Measurements from ENCODE around the gene SMIM41.
A peak's percentile ranks its signal among the peaks of the same experiment; 100 is the strongest.

Gene SMIM41

DNA sequence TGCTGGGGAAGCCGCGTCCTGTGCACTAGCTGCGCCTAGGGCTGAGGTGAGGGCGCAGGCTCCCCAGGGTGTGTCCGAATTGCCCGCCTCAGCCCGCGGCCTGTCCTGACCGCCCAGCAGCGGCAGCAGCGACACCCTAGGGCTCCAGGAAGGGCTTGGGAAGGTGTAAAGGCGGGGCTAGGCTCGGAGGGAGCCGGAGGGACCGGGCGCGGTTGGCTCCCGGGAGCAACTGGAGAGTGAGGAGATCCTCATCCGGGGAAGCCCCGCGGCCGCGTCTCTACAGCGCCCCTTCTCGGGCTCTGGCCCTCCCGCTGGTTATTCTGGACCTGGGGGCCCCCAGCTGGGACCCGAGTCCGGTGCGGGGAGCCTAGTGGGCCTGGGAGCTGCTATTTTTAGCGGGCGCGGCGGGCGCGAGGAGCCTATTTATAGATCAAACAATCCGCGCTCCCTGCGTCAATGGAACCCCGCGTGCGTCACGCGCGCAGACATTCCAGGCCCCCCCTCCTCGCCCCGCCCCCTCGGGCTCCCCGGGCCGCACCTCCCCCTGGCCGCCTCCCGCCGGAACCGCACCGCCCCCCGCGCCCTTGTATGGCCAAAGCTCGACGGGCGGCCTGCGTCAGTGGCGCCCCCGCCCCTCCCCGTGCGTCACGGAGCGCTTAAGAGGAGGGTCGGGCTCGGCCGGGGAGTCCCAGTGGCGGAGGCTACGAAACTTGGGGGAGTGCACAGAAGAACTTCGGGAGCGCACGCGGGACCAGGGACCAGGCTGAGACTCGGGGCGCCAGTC, 28.6 kb upstream of the SMIM41 start, which contains the start of gene NR4A1:
NR4A1 (plus strand) TSS at position 685 of the 784 bp plus-strand sequence. CDS start 2,887 bp downstream, outside the sequence.
- DNase-seq (ENCODE audit: low spot score), result peak; percentile 86

DNA sequence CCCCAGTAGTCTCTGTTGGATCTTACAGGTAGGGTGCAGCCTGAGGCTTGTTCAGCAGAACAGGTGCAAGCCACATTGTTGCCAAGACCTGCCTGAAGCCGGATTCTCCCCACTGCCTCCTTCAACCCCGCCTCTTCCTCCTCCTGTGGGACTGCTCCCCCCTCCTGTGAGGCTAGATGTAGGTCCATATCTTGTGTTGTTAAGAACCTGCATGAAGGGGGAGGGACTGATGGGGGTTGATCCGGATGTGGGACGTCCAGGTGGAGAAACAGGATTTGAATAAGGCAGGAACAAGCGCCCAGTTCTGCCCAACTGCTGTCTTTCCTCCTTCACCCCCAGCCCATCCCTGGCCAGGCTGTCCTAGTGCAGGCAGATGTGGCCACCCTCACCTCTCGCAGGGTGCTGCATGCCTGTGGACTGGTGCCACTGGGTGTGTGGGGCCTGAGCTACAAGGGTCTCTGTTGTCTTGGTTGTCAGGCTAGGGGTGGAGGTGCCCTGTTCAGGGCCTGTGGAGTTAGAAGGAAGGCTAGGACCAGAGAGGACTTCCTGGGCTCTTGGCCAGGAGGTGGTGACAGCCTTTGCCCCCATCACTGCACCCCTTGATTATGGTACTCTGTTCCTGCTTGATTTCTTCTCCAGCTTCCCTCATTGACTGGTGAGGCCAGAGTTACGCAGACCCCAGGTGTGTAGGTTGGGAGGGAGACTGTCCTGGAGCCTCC, 26.9 kb upstream of the SMIM41 start:
- DNase-seq (ENCODE audit: low spot score), result peak; percentile 39

DNA sequence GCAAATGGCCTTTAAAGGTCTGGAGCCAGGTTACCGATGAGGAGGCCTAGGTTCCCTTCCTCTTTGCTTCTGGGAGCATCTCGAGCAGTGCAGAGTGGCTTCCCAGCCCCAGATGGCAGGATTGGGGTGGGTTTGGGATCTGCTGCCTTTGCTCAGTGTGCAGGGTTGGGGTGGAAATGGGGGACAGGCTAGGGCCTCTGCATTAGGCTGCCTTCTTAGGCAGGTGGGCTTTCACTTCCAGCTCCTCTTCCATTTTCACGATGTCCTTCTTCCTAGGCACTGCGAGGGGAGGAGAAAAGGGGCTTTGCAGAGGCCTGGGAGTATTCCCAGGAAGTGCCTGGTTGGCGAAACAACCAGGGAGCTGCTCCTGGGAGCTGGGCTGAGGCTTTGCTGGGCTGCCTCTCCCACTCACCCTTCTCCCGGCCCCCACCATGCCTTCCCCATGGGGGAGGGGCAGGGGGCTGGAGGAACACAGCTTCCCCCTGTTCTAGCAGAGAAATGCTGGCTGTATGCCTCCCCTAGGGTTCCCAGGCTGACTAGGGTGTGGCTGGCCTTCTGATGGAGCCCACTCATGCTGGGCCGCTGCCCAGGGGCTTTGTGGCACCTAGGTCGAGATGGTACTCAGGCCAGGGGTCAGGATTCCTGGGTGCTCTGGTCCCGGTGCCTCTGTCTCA, 25.8 kb upstream of the SMIM41 start:
- DNase-seq (ENCODE audit: low spot score), result no peak

DNA sequence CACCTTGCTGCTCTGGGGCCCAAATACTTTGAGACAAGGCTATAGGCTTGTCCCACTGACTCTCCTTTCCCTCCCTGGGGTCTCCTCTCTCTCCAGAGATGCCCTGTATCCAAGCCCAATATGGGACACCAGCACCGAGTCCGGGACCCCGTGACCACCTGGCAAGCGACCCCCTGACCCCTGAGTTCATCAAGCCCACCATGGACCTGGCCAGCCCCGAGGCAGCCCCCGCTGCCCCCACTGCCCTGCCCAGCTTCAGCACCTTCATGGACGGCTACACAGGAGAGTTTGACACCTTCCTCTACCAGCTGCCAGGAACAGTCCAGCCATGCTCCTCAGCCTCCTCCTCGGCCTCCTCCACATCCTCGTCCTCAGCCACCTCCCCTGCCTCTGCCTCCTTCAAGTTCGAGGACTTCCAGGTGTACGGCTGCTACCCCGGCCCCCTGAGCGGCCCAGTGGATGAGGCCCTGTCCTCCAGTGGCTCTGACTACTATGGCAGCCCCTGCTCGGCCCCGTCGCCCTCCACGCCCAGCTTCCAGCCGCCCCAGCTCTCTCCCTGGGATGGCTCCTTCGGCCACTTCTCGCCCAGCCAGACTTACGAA, 25.2 kb upstream of the SMIM41 start:
- no peak for DNase-seq (ENCODE audit: low spot score)

DNA sequence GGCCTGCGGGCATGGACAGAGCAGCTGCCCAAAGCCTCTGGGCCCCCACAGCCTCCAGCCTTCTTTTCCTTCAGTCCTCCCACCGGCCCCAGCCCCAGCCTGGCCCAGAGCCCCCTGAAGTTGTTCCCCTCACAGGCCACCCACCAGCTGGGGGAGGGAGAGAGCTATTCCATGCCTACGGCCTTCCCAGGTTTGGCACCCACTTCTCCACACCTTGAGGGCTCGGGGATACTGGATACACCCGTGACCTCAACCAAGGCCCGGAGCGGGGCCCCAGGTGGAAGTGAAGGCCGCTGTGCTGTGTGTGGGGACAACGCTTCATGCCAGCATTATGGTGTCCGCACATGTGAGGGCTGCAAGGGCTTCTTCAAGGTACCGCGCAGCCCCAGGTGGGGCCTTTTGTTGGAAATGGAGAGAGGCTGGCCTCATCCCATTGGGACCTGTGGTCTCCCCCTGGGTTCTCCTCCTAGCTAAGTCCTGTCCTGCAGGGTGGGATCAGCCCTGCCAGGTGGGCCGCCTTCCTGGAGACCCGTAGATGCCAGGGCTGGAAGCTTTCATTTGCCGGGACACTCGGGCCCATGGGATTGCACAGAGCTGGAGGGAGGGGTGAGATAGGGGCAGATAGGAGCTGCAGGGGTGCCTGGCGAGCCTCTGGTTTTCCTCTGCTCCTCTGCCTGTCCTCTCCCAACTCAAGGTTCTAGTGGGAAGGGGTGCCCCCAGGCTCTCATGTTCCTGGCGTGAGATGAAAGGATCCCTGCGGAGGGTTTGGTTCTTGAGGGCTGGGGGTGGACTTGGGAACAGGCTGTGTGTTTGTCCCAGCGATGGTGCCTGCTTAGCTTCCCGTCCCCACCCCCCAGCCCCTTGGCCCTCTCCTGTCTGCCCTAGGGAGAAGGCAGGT, 24.4 kb upstream of the SMIM41 start:
- DNase-seq (ENCODE audit: low spot score), result no peak

DNA sequence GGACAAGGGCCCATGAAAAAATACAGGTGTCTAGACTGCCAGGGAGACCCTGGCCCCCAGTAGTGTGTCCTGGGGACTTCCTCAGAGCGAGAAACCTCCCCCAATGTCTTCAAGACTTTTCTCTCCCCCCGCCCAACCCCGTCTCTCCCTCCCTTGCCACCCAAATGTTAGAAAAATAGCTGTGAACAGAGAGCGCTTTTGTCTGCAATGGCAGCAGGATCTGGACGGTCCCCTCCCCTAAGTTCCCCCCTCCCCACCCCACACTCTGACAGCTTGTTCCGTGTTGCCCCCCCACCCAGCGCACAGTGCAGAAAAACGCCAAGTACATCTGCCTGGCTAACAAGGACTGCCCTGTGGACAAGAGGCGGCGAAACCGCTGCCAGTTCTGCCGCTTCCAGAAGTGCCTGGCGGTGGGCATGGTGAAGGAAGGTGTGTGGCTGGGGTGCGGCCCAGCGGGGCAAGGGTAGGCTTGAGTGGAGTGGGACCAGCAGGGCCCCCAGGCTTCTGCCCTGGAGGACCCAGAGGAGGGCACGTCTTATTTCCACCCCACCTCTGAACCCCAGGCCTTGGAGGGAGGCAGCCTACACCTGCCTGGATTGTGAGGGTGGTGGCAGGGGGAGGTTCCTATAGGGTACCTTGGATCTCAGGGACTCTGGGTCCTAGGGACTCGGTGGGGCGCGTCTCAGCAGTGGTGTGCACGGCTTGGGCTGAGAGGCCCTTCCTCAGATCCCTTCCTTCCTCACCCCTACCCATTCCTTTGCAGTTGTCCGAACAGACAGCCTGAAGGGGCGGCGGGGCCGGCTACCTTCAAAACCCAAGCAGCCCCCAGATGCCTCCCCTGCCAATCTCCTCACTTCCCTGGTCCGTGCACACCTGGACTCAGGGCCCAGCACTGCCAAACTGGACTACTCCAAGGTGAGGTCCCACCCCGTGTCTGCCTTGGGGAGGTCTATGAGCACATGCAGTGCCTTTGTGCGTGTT, 23.5 kb upstream of the SMIM41 start:
- DNase-seq (ENCODE audit: low spot score), result no peak

DNA sequence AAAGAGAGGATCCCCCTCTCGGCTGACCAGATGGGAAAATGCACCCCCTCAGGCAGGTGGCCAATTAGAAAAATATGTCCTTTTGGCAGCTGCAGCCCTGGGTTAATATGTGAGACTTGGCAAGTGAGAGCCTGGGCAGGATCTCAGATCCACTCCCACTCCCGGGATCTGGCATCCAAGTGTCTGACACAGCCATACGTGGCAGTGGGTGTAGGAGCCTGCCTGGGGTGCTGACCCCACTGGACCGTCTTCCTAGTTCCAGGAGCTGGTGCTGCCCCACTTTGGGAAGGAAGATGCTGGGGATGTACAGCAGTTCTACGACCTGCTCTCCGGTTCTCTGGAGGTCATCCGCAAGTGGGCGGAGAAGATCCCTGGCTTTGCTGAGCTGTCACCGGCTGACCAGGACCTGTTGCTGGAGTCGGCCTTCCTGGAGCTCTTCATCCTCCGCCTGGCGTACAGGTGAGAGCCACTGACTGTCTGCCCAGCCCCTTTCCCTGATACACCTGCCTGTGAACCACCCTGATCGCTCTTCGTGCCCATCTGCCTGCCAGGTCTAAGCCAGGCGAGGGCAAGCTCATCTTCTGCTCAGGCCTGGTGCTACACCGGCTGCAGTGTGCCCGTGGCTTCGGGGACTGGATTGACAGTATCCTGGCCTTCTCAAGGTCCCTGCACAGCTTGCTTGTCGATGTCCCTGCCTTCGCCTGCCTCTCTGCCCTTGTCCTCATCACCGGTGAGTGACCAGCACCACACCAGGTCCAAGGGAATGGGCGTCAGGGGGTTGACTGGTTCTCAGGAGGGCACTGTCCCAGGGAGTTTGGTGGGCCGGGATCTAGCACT, 22.5 kb upstream of the SMIM41 start:
- DNase-seq (ENCODE audit: low spot score), result no peak

DNA sequence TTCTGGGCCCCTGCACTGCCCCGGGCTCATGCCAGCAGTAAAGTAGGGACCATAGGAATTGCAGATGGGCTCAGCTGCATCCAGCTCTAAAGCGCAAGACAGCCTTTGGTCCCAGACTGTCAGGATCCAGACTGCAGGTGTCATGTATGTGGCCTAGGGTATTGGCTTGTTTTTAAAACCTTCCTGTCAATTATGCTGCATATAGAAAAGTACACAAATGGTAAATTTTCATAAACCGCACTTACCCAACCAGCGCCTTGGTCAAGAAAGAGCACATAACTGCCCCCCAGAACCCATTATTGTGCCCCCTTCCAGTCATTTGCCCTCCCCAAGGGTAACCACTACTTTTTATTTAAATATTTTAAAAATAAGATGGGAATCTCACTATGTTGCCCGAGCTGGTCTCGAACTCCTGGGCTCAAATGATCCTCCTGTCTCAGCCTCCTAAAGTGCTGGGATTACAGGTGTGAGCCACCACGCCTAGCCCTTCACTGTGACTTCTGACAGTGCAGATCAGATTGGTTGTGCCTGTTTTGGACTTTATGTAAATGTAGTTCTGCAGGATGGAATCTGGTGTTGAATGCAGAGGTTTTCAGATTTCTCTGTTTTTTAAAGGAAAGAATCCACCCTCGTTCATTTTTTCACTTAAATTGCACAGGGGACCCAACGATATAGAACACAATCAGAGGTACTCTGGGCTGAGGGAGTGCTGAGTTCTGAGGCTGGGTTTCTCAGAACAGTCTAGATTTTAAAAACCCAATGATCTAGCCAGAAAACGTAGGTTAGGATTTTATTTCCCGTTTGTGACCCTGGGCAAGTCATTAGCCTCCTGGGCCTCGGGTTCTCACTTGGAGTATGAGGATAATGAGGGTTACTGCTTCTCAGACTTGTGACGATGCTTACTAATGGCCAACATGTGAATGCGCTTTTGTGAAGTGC, 21.6 kb upstream of the SMIM41 start:
- no peak for DNase-seq (ENCODE audit: low spot score)

DNA sequence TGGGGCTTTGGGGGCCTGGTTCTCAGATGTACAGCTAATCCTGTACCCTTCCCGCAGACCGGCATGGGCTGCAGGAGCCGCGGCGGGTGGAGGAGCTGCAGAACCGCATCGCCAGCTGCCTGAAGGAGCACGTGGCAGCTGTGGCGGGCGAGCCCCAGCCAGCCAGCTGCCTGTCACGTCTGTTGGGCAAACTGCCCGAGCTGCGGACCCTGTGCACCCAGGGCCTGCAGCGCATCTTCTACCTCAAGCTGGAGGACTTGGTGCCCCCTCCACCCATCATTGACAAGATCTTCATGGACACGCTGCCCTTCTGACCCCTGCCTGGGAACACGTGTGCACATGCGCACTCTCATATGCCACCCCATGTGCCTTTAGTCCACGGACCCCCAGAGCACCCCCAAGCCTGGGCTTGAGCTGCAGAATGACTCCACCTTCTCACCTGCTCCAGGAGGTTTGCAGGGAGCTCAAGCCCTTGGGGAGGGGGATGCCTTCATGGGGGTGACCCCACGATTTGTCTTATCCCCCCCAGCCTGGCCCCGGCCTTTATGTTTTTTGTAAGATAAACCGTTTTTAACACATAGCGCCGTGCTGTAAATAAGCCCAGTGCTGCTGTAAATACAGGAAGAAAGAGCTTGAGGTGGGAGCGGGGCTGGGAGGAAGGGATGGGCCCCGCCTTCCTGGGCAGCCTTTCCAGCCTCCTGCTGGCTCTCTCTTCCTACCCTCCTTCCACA, 20.7 kb upstream of the SMIM41 start:
- no peak for DNase-seq (ENCODE audit: low spot score)

DNA sequence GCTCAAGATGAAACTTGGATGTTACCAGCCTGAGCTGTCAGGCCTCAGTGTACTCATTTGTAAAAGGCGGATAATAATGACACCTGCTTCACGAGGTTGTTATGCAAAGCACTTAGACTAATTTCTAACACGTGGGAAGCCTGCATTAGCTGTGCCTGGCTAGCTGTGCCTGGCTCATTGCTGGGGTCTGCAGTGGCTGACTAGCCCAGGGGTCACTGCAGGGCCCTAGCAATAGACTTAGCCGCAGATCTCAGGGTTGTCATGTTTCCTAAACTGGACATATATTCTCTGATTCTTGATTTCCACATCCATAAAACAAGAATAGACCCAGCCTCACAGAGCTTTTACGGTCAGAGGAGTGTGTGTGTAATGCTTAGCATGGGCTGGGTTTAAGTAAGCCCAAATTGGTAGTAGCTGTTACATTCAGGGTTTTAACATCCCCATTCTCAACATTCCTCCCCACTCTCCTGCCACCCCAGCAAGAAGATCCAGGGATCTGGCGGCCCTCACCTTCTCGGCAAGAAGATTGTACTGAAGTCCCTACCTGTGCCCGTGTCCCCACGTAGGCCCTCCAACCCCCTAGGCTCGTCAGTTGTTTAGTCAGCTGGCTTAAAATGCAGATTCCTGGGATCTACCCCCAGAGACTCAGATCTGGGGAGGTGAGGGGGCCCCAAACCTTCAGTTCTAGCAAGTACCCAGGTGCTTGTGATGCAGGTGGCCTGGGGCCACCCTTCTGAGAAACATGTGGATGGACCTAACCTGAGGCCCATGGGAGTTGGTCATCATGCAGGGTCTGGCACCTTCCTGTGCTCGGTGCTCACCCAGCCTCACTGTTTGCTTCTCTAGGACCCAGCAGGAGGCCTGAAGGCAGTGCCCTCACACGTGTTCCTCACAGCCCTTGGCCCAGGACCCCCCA, 19.7 kb upstream of the SMIM41 start:
- no peak for DNase-seq (ENCODE audit: low spot score)

DNA sequence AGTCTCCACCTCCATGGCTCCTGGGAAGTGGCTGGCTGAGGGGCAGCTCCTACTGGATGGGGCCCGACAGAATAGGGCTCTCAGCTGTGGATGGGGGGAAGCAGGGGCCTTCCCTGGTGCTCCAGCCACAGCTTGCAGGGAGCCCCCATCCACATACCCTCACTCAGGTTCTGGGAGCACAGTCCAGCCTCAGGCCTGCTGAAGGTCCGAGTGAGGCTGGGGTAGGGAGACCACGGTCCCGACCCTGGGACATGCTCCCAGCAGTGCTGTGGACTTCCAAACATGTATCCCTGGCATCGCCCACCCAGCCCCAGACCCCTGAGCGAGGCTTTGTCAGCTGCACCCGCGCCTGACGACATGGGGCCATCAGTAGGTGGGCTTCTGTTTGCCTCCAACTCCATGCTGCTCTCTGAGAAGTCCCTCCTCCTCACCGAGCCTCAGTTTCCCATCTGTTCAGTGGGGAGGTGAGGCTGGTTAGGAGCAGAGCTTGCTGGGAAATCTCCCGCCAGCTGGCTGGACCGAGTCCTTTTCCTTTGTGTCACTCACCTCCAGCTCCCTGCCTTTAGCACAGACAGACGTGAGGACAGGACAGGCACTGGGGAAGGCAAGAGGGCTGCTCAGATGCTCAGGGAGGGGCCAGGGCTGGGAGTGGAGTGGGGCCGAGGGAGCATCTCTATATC, 18.9 kb upstream of the SMIM41 start:
- no peak for DNase-seq (ENCODE audit: low spot score)

DNA sequence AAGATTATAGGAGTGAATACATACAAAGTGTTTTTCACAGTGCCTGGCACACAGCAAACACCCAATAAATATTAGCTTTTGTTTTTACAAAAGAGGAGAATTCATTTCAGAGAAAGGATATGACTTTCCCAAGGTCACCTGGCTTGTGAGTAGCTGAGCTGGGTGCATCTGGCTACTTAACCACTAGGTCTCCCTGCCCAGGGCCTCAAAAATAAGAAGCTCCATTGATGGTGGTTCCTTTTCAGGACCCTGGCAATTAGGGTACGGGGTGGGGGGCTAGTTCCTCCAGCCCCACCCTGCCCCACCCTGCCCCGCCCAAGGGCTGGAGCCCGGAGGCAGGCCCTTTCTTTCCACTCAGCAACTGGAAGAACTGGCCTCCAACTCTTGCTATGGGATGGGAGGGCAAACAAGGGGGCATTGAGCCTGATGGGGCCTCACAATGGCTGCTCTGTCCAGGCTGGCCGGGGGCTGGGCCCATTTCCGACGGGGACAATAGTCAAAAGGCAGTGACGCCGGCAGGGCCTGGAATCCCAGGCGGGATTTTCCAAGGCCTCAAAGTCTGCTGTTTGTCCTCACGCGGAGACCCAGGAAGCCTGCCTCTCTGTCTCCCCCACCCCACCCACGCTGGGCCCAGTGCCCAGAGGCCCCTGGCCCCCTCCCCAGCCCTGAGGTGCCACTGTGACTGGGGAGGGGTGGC, 17.9 kb upstream of the SMIM41 start:
- DNase-seq (ENCODE audit: low spot score), result peak; percentile 22

DNA sequence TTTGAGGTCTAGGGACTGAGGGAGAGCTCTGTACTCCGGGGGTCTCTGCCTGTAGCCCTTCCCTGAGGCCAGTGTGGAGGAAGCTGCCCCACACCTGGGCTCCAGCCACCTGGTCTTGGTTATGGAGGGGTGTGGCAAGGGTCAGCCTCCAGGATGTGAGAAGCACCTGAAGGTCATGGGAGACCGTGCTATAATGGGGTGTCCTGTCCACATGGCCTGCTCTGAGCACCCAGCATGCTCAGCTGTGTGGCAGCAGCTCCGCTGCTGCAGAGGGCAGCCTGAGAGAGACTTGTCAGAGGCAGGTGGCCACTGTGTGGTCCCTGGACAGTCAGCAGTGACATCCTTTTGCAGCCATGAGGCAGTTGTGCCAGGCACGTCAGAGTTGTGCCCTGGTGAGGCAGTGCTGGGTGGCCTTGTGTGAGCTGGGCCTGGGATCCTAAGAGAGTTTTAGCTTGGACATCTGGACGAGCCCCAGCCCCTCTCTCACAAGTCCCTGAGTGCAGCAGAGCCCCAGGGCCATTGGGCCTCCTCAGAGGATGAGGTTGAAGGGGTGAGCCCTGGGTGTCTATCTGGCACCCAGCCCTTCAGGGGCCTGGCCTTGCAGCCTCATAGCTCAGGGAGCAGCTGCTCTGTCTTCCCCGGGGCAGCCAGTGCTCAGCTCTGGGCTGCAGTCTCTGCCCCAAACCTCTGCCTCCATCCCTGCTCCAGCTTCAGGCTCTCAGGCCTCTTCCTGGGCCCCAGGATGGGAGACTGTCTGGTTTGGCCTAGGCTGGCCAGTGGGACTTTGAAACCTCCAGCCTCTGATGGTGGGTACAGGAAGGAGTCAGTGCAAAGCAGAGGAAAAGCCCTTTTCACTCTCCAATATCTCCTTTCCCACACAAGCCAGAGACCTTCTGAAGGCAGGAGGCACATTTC, 17.1 kb upstream of the SMIM41 start:
- DNase-seq (ENCODE audit: low spot score), result no peak
